Smooth muscle cell (in vitro differentiated cells): ENCODE data around the gene PPP1R9B. TPM values are rescaled to one million over a fixed set of nuclear protein-coding genes. Genes with fewer than 3 reads are reported as not detected.
A peak's percentile ranks its signal among the peaks of the same experiment; 100 is the strongest.

ENCODE experiments used
- DNase-seq: peaks from one replicate; lab custom pipeline; 2025; ENCODE audit not compliant: unreplicated experiment; lab: John Stamatoyannopoulos, UW
- H2AFZ ChIP-seq: fragments of 200-600 bp; sonication (generic); 2 replicates; pipeline ENCODE4 v1.6.0; 2016; ENCODE audit warnings: antibody characterized with exemption, low read depth, mild to moderate bottlenecking
- H3F3A ChIP-seq: fragments of 200-600 bp; sonication (generic); 2 replicates; pipeline ENCODE4 v1.6.0; 2017; ENCODE audit warnings: antibody characterized with exemption, low read depth
- H3K27ac ChIP-seq: fragments of 200-600 bp; sonication (generic); 2 replicates; pipeline ENCODE4 v1.5.1; 2016; ENCODE audit warnings: low read depth, mild to moderate bottlenecking
- H3K27me3 ChIP-seq: fragments of 200-600 bp; sonication (generic); 2 replicates; pipeline ENCODE4 v1.6.1; 2016; ENCODE audit warnings: low read depth, mild to moderate bottlenecking
- H3K36me3 ChIP-seq: fragments of 200-600 bp; sonication (generic); 2 replicates; pipeline ENCODE4 v1.5.1; 2016; ENCODE audit warnings: low read depth
- H3K4me1 ChIP-seq: fragments of 200-600 bp; sonication (generic); 2 replicates; pipeline ENCODE4 v1.5.1; 2016; ENCODE audit warnings: low read depth
- H3K4me2 ChIP-seq: fragments of 200-600 bp; sonication (generic); 2 replicates; pipeline ENCODE4 v1.6.0; 2016; ENCODE audit warnings: mild to moderate bottlenecking
- H3K4me3 ChIP-seq: fragments of 200-600 bp; sonication (generic); 2 replicates; pipeline ENCODE4 v1.5.1; 2016; ENCODE audit warnings: mild to moderate bottlenecking
- H3K79me2 ChIP-seq: fragments of 200-600 bp; sonication (generic); 2 replicates; pipeline ENCODE4 v1.6.0; 2016; ENCODE audit warnings: low read depth, mild to moderate bottlenecking
- H3K9ac ChIP-seq: fragments of 200-600 bp; sonication (generic); 2 replicates; pipeline ENCODE4 v1.6.0; 2016; ENCODE audit warnings: low read depth
- H3K9me3 ChIP-seq: fragments of 200-600 bp; sonication (generic); replicated peaks from 2 replicates; pipeline ENCODE4 v1.5.1; 2016; ENCODE audit warnings: low read depth
- H4K20me1 ChIP-seq: fragments of 200-600 bp; sonication (generic); 2 replicates; pipeline ENCODE4 v1.6.0; 2016; ENCODE audit warnings: low read depth
- WGBS: methylation state at CpG from one replicate; pipeline ENCODE4 v1.1.7; 2016; ENCODE audit warnings: low lambda C conversion rate; 5-methylcytosine and 5-hydroxymethylcytosine counted together
- polyA plus RNA-seq: library from polyadenylated mRNA; unstranded; fragments of >200 nt; fragmentation: Nextera tagmentation; extraction: Ambion mirVana; gene quantifications from 2 replicates; pipeline ENCODE4 v1.2.1, GENCODE V29; 2016
- total RNA-seq: library from RNA; depleted of rRNA; stranded (reverse); fragments of >200 nt; gene quantifications from 2 replicates; pipeline ENCODE4 v1.2.3, GENCODE V29; 2014
- TF ChIP-seq, protein P1 (sequence below): fragments of 200-600 bp; sonication (generic); IDR thresholded peaks from 2 replicates; pipeline ENCODE4 v1.5.1; 2017; ENCODE audit warnings: borderline replicate concordance, mild to moderate bottlenecking, antibody characterized with exemption; ENCODE audit not compliant: insufficient read depth, poor library complexity, severe bottlenecking

Gene PPP1R9B
- total and polyA plus RNA-seq, 2 experiments from 2014 or later: 6.7 to 20.8 TPM

GRCh38 chr17:50186661-50187393 lies 36.4 kb upstream of the PPP1R9B start:
- Histone ChIP-seq H3K9ac (no peak overlapping the region), H2AFZ (no peak overlapping the region), H4K20me1 (peaks cover 100% of the 10 kb centered on the region), H3K36me3 (no peaks in the 10 kb centered on the region), H3F3A (peaks cover 72% of the 10 kb centered on the region), H3K4me1 (peaks cover 8% of the 10 kb centered on the region), H3K79me2 (no peaks in the 10 kb centered on the region), H3K27me3 (no peaks in the 10 kb centered on the region), H3K4me2 (no peak overlapping the region), H3K4me3 (no peak overlapping the region), H3K9me3 (no peaks in the 10 kb centered on the region), H3K27ac (peak overlapping the region; percentile 99)
- DNase-seq: no peak
- TF ChIP-seq, protein P1, sequence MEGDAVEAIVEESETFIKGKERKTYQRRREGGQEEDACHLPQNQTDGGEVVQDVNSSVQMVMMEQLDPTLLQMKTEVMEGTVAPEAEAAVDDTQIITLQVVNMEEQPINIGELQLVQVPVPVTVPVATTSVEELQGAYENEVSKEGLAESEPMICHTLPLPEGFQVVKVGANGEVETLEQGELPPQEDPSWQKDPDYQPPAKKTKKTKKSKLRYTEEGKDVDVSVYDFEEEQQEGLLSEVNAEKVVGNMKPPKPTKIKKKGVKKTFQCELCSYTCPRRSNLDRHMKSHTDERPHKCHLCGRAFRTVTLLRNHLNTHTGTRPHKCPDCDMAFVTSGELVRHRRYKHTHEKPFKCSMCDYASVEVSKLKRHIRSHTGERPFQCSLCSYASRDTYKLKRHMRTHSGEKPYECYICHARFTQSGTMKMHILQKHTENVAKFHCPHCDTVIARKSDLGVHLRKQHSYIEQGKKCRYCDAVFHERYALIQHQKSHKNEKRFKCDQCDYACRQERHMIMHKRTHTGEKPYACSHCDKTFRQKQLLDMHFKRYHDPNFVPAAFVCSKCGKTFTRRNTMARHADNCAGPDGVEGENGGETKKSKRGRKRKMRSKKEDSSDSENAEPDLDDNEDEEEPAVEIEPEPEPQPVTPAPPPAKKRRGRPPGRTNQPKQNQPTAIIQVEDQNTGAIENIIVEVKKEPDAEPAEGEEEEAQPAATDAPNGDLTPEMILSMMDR: no peak
- 71% methylated on average over 24 of the region's 24 CpGs for WGBS

DNA sequence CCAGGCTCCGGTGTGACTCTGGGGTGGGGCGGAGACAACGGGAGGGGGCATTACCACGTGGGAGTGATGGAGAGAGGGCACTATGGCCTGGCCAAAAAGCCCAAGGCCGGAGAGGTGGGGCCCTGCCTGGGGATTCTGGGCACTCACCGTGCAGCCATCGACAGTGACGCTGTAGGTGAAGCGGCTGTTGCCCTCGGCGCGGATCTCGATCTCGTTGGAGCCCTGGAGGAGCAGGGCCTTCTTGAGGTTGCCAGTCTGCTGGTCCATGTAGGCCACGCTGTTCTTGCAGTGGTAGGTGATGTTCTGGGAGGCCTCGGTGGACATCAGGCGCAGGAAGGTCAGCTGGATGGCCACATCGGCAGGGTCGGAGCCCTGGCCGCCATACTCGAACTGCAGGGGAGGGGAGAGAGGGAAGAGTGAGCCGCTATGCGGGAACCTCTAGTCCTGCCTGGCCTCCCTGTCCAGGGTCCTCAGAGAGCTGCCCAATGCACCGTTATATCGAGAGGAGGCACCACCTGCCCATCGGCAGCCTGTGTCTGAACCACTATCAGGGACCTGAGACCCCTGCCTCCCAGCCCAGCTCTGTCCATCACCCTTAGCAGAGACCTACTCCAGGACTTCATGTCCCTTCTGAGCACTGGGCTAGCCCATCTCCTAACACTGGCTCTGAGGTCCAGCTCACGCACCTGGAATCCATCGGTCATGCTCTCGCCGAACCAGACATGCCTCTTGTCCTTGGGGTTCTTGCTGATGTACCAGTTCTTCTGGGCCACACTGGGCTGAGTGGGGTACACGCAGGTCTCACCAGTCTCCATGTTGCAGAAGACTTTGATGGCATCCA lies 35.4 kb upstream of the PPP1R9B start:
- H3K4me2 ChIP-seq: no peak overlapping the region
- no peak overlapping the region for H2AFZ ChIP-seq
- no peak overlapping the region for H3K4me3 ChIP-seq
- TF ChIP-seq, protein P1: no peak
- H3F3A ChIP-seq: peaks cover 68% of the 10 kb centered on the region
- no peaks in the 10 kb centered on the region for H3K79me2 ChIP-seq
- 80% methylated on average over 27 of the region's 31 CpGs for WGBS
- no peaks in the 10 kb centered on the region for H3K27me3 ChIP-seq
- peaks cover 8% of the 10 kb centered on the region for H3K4me1 ChIP-seq
- no peak overlapping the region for H3K9ac ChIP-seq
- no peak for DNase-seq
- peaks cover 100% of the 10 kb centered on the region for H4K20me1 ChIP-seq
- no peaks in the 10 kb centered on the region for H3K9me3 ChIP-seq
- H3K36me3 ChIP-seq: no peaks in the 10 kb centered on the region
- peak overlapping the region; percentile 99 for H3K27ac ChIP-seq

GRCh38 chr17:50184611-50185398 lies 34.3 kb upstream of the PPP1R9B start:
- Histone ChIP-seq H3K9me3 (no peaks in the 10 kb centered on the region), H3K27ac (peak overlapping the region; percentile 84), H3K27me3 (no peaks in the 10 kb centered on the region), H3F3A (peaks cover 58% of the 10 kb centered on the region), H2AFZ (no peak overlapping the region), H4K20me1 (peaks cover 89% of the 10 kb centered on the region), H3K4me3 (no peak overlapping the region), H3K36me3 (no peaks in the 10 kb centered on the region), H3K79me2 (no peaks in the 10 kb centered on the region), H3K9ac (no peak overlapping the region), H3K4me2 (no peak overlapping the region), H3K4me1 (peaks cover 8% of the 10 kb centered on the region)
- TF ChIP-seq, protein P1: no peak
- no peak for DNase-seq
- WGBS: 56% methylated on average over 19 of the region's 19 CpGs
